NB4 (cell line): ENCODE results near the gene CMIP.

ENCODE experiments used
- MYC ChIP-seq: IDR thresholded peaks from 2 replicates; pipeline ENCODE4 v1.6.1; 2011; ENCODE audit warnings: low read depth, low read length
- TF ChIP-seq, protein P1 (sequence below): IDR thresholded peaks from one replicate; pipeline ENCODE4 v1.5.1; 2012; ENCODE audit warnings: low read depth, low read length

DNA sequence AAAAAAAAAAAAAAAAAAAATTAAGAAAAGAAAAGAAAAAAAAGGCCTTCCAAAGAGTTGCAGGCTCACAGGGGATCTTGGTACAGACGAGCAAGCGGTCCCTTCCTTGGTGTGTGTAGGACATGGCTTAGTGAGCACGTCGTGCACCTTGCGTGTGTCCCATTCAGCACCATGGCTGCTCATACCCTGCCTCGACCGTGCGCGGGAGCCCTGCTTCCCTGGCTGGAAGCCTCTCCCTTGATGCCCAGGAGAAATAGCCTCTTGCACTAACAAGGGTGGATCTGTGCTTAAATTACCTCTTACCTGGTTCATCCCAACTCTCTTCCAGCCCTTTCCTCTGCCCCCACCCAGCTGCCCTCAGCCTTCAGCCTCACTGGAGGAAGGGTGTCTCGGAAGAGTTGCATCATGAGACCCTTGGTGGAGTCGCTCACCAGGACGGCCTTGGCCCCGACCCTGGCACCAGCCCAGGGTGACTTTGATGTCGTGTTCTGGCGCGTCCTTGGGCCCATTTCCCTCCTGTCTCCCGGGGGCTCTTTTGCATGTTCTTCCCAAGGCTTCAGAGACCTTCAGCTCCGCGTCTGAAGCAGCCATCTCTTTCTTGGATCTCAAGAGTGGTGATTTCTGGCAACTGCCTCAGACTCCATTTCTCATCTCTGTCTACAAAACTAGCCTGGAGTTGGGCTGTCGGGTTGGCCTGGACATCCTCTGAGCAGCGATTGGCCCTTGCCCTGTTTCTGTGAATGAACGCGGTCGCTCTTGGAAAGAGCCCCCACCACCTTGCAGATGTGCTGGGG, 127.2 kb downstream of the CMIP start:
- TF ChIP-seq, protein P1, sequence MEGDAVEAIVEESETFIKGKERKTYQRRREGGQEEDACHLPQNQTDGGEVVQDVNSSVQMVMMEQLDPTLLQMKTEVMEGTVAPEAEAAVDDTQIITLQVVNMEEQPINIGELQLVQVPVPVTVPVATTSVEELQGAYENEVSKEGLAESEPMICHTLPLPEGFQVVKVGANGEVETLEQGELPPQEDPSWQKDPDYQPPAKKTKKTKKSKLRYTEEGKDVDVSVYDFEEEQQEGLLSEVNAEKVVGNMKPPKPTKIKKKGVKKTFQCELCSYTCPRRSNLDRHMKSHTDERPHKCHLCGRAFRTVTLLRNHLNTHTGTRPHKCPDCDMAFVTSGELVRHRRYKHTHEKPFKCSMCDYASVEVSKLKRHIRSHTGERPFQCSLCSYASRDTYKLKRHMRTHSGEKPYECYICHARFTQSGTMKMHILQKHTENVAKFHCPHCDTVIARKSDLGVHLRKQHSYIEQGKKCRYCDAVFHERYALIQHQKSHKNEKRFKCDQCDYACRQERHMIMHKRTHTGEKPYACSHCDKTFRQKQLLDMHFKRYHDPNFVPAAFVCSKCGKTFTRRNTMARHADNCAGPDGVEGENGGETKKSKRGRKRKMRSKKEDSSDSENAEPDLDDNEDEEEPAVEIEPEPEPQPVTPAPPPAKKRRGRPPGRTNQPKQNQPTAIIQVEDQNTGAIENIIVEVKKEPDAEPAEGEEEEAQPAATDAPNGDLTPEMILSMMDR, result no peak
- TF ChIP-seq MYC, result no peak
